Hypothalamus (tissue), 51 donors: ENCODE data around the gene IL12B.
"Not testable (repeated sequence)": the region's sequence is repeated elsewhere in the genome, so short reads cannot be mapped to it uniquely, and the experiment has no call there.

ENCODE experiments used
- DNase-seq, 51 donors: peaks; one replicate each; lab custom pipeline; 2025; lab: John Stamatoyannopoulos, UW

Gene IL12B

DNA sequence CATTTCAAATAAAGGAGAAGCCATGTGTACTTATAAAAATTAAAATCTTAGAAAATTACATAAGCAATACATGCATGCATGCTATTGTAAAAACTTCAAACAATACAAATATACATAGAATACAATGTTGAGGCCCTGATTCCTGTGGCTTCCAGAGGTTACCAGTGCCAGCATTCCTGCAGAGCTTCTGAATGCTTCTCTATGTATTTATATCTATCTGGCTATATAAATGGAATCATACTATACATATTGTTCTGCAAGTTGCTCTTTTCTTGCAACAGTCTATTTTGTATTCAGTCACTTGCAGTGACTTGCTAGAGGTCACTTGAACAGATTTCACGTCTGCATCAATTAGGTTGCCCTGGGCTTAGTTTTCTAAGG lies 3.2 kb upstream of the IL12B start:
- DNase-seq = no peak

DNA sequence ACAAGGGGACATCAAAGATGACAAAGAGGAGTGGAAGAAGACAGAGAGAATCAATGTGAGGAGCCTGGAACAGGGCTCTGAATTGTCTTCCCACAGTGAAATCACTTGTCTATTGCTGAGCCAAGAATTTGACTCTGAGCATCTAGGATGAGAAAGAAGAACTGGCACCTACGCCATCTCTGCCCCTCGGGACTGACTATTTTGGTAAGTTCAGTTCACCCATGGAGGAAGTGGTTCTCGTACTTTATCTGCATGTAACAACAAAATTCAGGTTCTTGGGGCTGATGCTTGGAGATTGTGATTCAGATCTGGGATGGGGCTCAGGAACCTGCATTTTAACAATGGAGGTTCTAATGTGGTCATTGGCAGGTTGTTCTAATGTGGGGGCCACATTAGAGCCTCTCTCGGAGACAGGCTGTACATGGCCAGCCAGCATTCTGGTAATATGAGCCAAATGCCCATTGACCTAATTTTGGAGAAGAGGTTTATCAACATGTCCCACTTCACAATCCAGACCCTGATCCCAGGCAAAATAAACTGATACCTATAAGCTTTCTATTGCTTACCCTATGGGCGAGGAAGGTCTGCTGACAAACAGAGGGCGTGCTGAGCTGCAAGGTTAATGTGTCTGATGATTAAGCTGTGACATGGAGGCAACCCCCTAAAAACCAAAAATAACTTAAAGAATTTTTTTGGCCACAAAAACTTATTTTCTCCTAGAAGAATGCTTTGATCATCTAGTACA lies 2.7 kb upstream of the IL12B start:
- DNase-seq = peak in 2 of 51 donors; percentile 3 to 8

DNA sequence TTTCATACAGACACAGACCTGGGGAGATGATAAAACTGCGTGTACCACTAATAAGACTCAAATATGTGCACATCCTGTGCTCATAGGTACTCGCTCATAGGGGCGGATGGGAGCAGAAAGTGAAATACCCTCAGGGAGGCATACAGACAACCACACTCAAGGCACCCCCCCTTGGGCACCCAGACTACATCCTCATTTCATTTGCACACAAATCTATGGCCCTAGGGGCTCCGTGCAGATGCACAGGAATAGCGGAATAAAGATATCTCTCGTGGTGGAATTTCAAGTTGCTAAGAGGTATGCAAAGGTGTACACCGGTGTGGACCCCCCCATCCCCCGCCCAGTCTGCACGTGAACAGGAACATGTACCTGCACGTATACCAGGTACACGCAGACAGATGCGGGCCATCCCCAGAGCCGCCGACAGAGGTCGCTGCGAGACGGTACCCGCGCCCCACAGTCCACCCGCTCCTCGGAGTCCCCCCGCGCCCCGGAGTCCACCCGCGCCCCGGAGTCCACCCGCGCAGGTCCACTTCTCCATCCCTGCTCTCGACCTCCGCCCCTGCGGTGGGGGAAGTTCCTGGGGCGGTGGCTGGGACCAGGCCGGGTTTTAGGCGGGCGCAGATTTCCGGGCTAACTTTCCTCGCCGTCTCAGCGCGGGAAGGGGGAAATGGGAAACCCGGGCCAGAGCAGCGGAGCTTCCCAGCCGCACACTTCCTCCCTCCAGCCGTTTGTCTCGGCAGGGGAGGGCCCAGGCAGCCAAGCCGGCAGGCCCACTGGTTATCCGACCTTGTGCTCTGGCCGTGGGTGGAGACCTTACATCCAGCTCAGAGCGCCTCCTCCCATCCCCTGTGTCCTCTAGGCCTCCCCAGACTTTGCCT lies 1.0 kb upstream of the IL12B start:
- DNase-seq = peak in 24 of 51 donors; percentile 4 to 61 (median 28)

DNA sequence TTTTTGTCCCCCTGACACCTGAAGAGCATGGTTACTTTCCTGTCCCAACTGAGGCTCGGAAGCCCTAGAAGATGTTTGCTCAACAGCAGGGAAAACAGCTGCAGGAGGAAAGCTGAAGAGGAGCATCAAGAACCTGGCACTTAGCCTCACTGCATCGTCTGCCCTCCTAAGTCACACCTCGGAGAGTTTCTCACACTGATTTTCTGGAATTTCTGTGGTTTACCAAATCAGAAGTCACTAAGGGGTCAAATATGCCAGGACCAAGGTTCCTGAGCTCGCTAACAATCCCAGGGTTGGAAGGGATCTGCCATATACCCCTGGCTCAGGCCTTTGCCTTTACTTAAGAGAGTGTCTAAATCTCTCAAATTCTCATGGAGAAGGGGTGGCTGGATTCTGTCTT lies 5.3 kb downstream of the IL12B start:
- DNase-seq = no peak

DNA sequence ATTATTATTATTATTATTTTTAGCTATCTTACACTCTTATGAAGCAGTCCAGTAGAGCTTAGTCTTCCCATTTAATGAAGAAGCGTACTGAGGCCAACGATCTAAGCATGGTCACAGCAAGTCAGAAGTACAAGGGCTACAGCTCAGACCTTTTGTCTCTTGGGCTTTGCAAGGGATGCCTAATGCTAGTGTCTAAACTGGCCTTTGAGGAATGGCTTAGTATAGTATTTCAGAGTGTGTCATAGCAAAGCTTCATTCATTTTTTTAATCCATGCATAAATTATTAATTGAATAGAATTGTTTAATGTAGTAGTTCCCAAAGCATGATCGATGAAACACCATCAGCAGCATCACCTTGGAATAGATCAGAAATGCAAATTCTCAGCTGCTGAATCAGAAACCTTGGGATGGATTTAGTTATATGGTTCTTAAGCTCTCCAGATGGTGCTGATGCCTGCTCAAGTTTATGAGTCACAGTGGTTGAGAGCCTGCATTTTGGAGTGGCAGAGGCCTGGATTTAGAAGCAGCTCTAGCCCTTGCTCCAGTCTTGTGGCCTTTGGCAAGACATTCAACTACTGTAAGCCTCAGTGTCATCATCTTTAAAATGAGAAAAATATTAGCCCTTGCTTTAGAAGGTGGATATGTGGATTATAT lies 6.1 kb downstream of the IL12B start:
- peak in 1 of 51 donors; percentile 5 for DNase-seq

DNA sequence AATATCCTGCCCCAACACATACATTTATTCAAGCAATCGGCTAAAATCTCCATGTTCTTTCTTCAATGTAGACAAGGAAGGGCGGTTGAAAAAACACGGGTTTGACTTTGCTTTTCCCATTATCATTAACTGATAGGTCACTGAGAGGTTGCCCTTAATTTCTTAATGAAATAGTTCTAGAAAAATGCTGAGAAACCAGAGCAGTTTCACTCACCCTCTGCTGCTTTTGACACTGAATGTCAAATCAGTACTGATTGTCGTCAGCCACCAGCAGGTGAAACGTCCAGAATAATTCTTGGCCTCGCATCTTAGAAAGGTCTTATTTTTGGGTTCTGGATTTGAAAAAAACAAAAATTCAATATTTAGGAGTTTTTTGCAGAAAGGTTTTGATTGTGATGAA lies 8.1 kb downstream of the IL12B start:
- no peak for DNase-seq

DNA sequence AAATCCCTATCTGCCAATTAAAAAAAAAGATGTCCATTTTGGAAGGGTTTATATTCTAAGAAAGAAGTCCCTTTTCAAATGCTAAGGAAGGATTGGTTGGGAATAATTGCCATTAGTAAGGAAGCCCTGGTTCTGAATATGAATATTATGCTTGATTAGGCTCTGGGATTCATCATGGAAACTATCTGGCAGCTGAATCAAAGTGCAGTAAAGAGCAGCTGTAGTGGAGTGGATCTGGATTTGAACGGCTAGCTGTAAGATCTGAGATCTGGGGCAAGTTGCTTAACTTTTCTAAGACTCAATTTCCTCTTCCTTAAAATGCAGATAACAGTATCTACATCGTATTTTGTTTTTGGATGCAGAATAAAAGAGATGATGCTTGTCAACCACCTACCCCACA lies 10.5 kb downstream of the IL12B start:
- DNase-seq = no peak

DNA sequence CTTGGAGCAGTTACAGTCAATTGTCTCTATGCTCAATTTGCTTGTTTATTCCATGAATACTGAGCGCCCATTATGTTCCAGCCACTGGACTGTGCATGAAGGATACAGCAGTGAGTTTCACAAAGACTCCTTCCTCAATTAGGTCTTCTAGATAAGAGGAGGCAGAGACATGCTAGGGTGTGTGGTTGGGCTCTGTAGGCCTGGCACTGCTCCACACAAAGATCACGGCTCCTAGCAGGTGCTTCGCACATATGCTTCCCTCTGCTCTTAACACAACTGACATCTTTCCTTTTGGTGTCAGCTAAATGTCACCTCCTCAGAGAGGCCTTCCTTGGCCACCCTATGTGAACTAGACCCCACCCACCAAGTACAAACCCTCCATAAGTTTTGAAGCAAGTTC lies 10.9 kb downstream of the IL12B start:
- DNase-seq = peak in 1 of 51 donors; percentile 9

DNA sequence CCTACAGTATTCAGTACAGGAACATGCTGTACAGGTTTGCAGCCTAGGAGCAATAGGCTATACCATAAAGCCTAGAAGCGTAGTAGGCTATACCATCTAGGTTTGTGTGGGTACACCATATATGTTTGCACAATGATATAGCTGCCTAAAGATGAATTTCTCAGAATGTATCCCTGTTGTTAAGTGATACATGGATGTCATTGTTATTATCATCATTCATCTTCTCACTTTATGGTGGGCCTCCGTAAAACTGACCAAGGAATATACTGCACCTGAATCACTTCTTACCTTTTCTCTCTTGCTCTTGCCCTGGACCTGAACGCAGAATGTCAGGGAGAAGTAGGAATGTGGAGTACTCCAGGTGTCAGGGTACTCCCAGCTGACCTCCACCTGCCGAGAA lies 11.8 kb downstream of the IL12B start:
- DNase-seq = no peak

DNA sequence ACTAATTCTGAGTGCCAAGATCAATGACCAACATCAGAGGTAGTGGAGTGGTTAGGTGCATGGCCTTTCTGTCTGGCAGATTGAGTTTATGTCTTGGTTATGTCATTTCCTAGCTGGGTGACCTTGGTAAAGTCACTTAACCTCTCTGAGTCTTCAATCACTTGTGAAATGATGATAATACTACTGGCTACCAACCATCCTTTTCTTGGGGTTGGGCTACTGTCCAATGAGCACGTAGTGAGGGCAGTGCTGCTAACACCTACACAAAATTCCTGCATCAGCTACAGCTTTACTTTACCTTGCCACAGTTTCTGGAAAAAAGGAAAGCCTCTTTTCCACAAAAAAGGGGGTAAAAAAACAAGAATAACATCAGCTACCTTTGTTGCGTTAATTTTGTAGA lies 12.4 kb downstream of the IL12B start:
- no peak for DNase-seq

DNA sequence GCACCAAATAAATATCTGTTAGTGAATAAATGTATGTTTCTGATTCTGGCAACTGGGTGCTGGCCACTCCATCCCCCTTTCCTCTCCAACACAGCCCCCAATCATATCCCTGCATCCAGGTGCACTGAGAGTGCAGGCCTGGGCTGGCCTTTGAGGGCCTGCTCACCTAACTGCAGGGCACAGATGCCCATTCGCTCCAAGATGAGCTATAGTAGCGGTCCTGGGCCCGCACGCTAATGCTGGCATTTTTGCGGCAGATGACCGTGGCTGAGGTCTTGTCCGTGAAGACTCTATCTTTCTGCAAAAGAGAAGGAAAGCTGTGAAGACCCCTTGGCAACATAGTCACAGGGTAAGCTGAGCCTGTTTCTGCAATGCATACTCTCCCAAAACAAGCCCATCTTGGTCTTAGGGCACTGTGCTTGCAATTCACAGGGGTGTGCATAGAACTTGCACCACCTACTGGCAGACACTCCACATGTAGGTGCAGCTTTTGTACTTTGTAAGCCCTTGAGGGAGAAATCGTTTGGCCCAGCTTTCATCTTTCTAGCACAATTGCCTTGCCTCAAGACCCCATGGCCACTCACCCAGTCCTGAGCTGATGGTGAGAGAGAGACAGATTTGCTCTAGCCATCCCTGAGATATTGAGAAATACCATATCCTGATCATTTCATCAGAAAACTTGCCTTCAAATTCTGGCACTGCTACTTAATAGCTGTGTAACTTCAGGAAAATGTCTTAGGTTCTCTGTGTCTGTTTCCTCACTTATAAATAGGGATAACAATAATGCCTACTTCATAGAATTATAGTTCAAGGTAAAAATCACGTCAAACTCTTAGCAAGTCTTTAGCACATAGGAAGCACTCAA lies 13.5 kb downstream of the IL12B start:
- DNase-seq = peak in 4 of 51 donors; percentile 4 to 31 (median 18)

DNA sequence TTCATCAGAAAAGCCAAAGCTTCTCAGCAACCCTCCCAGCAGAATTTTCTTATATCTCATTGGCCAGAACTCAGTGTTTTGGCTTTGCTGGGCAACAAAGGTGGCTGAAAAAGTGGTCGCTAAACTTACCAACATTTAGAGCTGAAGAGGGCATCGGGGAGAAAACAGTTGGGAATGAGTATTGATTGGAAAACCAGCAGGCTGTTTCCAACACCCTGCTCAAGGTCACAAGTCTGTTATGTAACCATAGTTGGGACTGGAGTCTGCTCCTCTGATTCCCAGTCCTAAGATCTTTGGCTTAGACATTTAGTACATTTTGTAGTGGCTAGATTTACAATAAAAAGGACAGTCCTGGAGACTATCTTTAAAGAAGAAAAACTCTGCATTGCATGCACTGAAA lies 17.1 kb downstream of the IL12B start:
- no peak for DNase-seq

DNA sequence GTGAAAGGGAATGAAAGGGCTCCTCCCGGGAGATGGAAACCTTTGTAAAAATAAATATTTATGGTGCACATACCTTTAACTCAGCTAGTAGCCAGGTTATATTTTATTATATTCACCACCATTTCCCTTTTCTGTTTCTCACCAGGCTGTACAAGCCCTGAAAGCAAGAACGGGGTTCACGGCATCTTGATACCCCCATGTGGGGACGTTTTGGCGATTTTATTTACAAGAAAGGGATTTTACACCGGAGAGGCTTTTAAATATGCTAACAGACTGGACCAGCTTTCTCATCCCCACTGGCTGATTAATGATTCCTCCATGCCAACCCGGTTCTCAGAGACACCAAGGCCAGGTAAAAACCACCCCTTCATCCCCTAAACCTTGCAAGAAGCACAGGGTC lies 19.2 kb downstream of the IL12B start:
- no peak for DNase-seq

DNA sequence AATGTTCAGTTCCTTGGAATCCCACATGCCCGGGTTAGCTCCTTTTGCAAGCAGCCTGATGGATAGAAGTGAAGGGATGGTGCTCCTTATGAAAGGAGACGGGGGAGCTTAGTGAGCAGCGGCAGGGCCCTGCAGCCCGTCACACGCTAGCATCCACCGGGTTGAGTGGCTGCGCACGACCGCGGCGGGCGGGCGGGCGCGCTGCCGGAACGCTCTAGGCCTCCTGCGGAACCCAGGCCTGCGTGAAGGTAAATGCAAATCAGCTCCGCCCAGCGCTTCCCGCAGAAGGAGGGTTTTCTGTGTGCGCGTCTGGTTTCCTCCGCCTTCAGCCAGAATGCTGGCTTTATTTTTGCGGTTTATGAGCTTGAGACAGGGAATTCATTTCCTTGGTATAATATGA lies 19.8 kb downstream of the IL12B start:
- DNase-seq = peak in 6 of 51 donors; percentile 6 to 19 (median 13)

DNA sequence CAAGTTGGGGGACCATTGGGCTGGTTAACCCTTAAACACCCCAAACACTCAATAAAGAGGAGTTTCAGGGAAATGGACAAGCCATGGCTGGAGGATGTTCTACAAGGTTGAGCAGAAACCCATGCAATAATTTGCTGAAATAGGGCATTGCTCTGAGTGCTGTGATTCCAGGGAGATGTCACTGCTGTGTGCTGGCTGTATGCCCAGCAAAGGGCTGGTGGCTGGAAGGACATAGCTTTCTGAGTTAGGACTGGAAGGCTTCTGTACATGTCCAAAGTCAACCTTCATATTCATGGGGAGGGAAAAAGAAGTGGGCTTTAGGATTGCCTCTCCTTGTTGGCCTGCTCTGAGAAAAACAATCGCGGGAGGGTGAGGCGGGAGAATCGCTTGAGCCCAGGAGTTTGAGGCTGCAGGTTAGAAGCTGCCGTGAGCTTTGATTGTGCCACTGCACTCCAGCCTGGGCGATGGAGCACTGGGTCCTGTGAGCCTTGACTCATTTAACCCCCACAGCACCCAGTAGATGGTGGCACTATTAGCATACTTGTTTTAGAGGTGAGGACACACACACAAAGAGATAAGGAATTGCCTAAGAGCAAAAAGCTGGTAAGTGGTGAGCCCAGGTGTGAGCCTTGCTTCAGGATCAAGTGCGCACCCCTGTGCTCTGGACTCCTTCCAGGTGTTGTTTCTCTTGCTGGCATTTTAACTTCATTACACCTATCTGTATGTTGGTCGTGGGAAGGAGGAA lies 20.4 kb downstream of the IL12B start:
- peak in 1 of 51 donors; percentile 4 for DNase-seq

DNA sequence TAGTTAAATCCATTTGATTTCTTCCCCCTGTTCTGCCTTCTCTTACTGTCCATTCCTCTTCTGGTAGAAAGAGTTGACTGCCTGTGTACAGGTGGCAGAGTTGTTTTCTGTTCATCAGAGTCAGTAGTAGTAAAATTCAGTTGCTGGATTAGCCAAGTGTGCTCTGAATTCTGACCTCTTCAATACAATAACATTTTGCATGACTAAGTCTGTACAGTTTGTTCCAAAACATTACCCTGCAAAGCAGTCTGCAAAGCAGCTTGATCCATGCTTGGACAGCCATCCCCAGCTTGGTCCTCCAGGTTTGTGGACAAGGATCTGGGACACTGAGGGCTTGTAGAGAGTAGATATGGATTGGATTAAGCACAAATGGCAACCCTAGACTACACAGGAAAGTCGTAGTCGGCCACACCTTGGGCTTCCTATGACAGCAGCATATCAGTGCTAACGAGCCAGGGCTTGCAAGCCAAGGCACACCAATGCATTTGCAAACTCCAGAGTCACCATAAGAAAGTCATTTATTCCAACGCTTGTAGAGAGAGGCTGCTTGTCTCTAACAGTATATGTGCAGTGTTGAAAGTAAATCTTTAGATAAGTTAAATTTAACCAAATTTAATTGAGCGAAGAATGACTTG lies 25.2 kb downstream of the IL12B start:
- DNase-seq = no peak

DNA sequence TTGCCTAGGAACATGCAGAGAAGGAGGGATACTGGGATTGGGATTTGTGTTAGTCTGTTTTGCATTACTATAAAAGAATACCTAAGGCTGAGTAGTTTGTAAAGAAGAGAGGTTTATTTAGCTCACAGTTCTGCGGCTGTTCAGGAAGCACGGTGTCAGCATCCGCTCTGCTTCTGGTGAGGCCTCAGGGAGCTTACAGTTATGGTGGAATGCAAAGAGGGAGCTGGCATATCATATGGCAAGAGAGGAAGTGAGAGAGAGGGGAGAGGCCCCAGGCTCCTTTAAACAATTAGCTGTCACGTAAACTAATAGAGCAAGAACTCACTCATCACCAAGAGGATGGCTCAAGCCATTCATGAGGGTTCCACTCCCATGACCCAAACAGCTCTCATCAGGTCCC lies 27.0 kb downstream of the IL12B start:
- DNase-seq = no peak

DNA sequence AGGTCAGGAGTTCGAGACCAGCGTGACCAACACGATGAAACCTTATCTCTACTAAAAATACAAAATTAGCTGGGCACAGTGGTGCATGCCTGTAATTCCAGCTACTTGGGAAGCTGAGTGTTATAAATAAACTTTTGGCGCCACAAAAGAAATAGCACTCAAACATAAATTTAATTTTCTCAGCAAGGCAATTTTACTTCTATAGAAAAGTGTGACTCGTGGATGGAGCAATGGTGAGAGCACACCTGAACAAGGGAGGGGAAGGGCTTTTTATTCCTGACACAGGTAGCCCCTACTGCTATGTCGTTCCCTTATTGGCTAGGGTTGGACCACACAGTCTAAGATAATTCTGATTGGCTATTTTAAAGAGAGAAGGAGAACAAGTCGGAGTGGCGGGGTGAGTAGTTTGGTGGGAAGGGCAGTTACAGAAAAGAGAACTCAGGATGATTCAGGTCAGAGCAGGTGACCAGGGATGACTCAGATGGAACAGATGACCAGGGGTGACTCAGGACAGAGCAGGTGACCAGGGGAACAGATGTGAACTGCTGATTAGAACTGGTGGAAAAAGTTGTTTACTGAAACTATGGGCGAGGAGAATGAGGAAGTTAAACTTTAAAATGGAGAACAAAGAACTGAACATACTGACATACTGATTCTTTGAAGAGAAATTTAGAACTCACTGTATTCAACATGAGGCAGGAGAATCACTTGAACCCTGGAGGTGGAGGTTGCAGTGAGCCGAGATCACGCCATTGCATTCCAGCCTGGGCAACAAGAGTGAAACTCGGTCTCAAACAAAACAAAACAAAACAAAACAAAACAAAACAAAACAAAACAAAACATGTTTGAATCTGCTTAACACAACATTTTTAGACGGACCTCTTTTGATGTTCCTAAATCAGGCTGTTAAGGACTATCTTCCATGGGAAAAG lies 28.1 kb downstream of the IL12B start:
- DNase-seq = not testable (repeated sequence)
